Non-pigmented ciliary epithelial cell (primary cell): ENCODE results near the gene TRMT5.

Experiments used
- DNase-seq: peaks from one replicate; pipeline ENCODE4 v3.0.0-alpha.2; 2010; ENCODE audit warnings: low read depth

Gene TRMT5

GRCh38 chr14:60964904-60965303 is 16.0 kb downstream of the TRMT5 start:
- DNase-seq, result no peak

DNA sequence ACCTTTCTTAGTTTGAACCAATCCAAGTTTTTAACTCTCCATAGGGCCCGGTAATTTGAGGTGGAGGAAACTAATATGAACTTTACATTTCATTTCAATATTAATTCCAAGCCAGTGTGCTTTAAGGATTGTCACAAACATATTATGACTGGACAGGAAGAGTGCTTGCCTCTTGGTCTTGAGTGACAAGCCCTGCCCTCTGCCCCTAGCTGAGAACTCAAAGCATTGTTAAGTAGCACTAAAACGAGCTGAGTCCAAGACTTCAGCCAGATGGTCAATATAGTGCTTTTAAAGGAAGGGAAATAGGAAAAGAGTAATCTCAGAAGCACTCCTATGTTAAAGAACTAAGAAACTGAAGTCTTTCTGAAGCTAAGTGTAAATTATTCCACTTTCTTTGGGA is 17.1 kb downstream of the TRMT5 start:
- DNase-seq, result no peak

DNA sequence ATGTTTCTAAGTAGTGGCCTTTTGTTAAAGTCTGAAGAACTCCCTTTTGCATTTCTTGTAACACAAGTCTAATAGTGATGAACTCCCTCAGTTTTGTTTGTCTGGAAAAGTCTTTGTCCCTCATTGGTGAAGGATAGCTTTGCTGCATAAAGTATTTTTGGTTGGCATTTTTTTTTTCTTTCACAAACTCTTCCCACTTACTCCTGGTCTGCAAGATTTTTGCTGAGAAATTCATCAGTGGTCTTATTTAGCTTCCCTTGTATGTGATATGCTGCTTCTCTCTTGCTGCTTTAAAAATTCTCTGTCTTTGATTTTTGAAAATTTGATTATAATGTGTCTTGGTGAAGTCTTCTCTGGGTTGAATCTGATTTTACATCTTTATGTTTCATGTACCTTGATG is 22.7 kb downstream of the TRMT5 start:
- DNase-seq, result no peak

- no peak for DNase-seq
Measured at GRCh38 chr14:60956632-60957031, 24.2 kb downstream of the TRMT5 start.

DNA sequence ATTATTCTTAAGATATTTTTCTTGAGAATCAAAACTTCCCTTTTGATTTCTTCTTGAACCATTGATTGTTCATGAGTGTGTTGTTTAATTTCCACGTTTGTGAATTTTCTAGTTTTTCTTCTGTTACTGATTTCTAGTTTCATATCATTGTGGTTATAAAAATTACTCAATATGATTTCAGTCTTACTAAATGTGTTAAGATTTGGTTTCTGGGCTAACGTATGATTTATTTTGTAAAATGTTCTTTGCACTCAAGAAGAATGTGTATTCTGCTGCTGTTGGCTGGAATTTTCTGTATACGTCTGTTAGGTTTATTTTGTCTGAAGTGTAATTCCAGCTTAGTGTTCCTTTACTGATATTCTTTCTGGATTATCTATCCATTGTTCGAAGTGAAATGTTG is 24.7 kb downstream of the TRMT5 start:
- no peak for DNase-seq

DNA sequence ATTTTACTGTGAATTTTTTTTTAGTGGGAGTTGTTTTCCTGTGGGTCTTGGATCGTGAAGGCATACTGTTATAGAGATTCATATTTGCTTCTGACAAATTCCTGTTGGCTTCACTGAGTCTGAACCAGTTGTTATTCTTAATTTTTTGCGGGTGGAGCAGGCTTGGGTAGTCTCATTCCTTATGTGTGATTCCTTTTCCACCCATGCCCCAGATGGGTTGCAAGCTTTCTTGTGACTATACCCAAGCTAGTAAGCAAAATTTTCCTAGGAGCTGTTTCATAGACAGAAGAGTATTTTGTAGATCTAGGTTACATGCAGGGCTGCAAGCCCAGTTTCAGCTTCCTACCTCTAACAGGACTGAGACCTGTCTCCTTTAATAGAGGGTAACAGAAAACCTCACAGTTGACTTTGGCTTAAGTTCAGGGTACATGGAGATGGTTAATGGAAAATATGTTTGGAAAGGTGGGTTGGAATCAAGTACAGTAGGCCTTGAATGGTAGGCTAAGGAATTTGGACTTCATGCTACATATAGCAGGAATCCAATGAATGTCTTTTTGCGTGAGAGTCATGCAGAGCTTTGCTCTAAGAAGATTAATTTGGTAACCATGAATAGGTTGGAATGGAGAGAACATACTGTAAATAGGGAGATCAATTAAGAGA is 29.0 kb downstream of the TRMT5 start:
- DNase-seq, result no peak

- DNase-seq, result no peak
Measured at GRCh38 chr14:60946773-60947172, 34.1 kb downstream of the TRMT5 start.

DNA sequence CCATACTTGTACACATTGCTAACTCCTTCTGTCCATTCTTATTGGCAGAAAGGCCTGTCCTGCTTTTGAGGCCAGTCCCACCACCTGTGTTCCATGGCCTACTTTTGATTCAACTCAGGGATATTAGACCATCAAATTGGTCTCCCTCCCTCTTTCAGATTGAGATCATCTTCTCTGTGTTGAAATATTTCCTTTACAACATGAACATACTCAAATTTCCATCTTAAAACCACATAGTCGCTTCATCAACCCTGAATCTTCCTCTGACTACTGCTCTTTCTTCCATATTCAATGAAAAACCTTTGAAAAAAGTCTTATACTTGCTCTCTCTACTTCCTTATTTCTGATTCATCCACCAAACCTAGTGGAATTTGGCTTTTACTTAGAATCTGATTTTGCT is 34.9 kb downstream of the TRMT5 start:
- no peak for DNase-seq

GRCh38 chr14:60944204-60944603 is 36.7 kb downstream of the TRMT5 start:
- no peak for DNase-seq

- DNase-seq, result no peak
Measured at GRCh38 chr14:60943637-60944032, 37.2 kb downstream of the TRMT5 start.

- no peak for DNase-seq
Measured at GRCh38 chr14:60935319-60935718, 45.6 kb downstream of the TRMT5 start.

- no peak for DNase-seq
Measured at GRCh38 chr14:60933920-60934655, 46.8 kb downstream of the TRMT5 start.

GRCh38 chr14:60931218-60931617 is 49.7 kb downstream of the TRMT5 start:
- no peak for DNase-seq

DNA sequence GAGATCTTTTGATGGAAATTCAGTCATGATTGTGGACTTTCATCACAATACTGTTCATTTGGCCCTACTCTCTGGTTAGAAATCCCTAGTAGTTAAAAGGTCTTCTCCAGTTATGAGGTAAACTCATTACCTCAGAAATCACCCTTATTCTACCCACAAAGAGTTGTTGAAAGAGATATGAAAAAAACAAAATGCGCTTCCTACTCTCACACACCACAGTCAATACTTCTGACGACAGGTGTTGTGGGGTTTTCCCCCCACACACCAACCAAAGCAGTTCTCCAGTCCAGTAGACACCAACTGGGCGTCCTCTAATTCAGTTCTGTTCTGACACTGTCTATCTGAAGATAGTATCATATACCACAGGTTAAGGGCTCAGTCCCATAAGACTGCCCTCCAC is 54.9 kb downstream of the TRMT5 start:
- DNase-seq, result no peak

GRCh38 chr14:60925286-60925685 is 55.6 kb downstream of the TRMT5 start:
- no peak for DNase-seq

GRCh38 chr14:60922050-60922449 is 58.8 kb downstream of the TRMT5 start:
- no peak for DNase-seq
